GM10248 (cell line): ENCODE measurements around the gene BMPR2.

Source experiments
- CTCF ChIA-PET: fragments of 300-600 bp; sonication (Branson Sonifier 250); formaldehyde crosslinking; extraction: SDS; loops from one replicate; lab custom pipeline; 2021; ENCODE audit warnings: antibody characterized with exemption; lab: Yijun Ruan, JAX
- POLR2A ChIA-PET: fragments of 350-650 bp; sonication (Branson Sonifier 250); formaldehyde crosslinking; extraction: SDS; loops from one replicate; lab custom pipeline; 2020; ENCODE audit warnings: antibody characterized with exemption; lab: Yijun Ruan, JAX
- DNase-seq: peaks from one replicate; pipeline ENCODE4 v3.0.0; 2012; ENCODE audit errors: extremely low spot score
- CTCF ChIP-seq: IDR thresholded peaks from 2 replicates; pipeline ENCODE4 v1.5.1; 2012; ENCODE audit warnings: mild to moderate bottlenecking, low read depth; ENCODE audit errors: extremely low read depth, missing control alignments, control extremely low read depth

BMPR2 gene

GRCh38 chr2:202423139-202423538 lies 47.0 kb downstream of the BMPR2 start:
- CTCF ChIA-PET: interaction anchor here (0.9 to 1.5 kb wide), 2 partner anchors 16 to 23 kb away, joined by 3 to 4 read pairs; no protein-coding TSS in a partner anchor

GRCh38 chr2:202425036-202425435 lies 48.9 kb downstream of the BMPR2 start:
- ChIA-PET POLR2A (no interaction called here), CTCF (interaction anchor here (1.0 to 1.8 kb wide), 3 partner anchors 9 to 56 kb away, joined by 3 to 5 read pairs (median 3); no protein-coding TSS in a partner anchor)
- DNase-seq: no peak
- no peak for TF ChIP-seq CTCF

More at GRCh38 chr2:202423139-202423538, 47.0 kb downstream of the BMPR2 start:
- no peak for TF ChIP-seq CTCF
- no peak for DNase-seq
- POLR2A ChIA-PET: no interaction called here

- CTCF ChIA-PET: no interaction called here
- no peak for TF ChIP-seq CTCF
- no peak for DNase-seq
- POLR2A ChIA-PET: no interaction called here
These were observed 50.6 kb downstream of the BMPR2 start for GRCh38 chr2:202426751-202427150.

GRCh38 chr2:202429164-202429980 lies 53.2 kb downstream of the BMPR2 start:
- POLR2A ChIA-PET: no interaction called here
- CTCF ChIA-PET: no interaction called here
- no peak for TF ChIP-seq CTCF
- DNase-seq: no peak

GRCh38 chr2:202432776-202433175 lies 56.6 kb downstream of the BMPR2 start:
- CTCF ChIA-PET: no interaction called here
- no peak for TF ChIP-seq CTCF
- DNase-seq: no peak
- POLR2A ChIA-PET: no interaction called here

GRCh38 chr2:202434472-202434871 lies 58.3 kb downstream of the BMPR2 start:
- ChIA-PET CTCF (interaction anchor here (1.2 kb wide), 1 partner anchor 10 kb away, joined by 3 read pairs; no protein-coding TSS in a partner anchor), POLR2A (interaction anchor here (0.6 kb wide), 1 partner anchor 36 kb away, joined by 5 read pairs; no protein-coding TSS in a partner anchor)
- TF ChIP-seq CTCF: no peak
- no peak for DNase-seq
